ENCODE measurements around the gene AP1S3. TPM values are rescaled to one million over a fixed set of nuclear protein-coding genes. Genes with fewer than 3 reads are reported as not detected.

AP1S3 gene
- polyA plus RNA-seq, 1 experiment: 2.9 TPM

DNA sequence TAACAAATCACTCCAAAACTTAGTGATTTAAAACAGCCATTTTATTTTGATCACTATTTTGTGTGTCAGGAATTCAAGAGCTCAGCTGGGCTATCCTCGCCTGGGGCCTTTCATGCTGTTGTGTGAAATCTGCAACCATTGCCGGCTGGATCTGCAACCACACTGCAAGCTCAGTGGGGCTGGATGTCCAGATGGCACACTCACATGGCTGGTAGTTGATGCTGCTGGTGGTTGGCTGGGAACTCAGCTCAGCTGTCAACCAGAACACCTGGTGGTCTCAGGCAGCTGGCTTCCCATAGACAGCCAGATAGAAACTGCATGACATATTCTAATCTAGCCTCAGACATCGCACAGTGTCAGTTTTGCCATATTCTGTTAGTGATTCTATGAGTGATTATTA lies 30.6 kb upstream of the AP1S3 start:
- no peak for DNase-seq (ENCODE audit: low read depth, low spot score)
- no peaks in the 10 kb centered on the region for H3K9me3 ChIP-seq (ENCODE audit: control insufficient read depth, insufficient read depth, low read length)
- TF ChIP-seq, protein P1, sequence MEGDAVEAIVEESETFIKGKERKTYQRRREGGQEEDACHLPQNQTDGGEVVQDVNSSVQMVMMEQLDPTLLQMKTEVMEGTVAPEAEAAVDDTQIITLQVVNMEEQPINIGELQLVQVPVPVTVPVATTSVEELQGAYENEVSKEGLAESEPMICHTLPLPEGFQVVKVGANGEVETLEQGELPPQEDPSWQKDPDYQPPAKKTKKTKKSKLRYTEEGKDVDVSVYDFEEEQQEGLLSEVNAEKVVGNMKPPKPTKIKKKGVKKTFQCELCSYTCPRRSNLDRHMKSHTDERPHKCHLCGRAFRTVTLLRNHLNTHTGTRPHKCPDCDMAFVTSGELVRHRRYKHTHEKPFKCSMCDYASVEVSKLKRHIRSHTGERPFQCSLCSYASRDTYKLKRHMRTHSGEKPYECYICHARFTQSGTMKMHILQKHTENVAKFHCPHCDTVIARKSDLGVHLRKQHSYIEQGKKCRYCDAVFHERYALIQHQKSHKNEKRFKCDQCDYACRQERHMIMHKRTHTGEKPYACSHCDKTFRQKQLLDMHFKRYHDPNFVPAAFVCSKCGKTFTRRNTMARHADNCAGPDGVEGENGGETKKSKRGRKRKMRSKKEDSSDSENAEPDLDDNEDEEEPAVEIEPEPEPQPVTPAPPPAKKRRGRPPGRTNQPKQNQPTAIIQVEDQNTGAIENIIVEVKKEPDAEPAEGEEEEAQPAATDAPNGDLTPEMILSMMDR (IDR thresholded peaks at IDR 0.05; ENCODE audit: low read depth, low read length): no peak
- H3K27ac ChIP-seq (ENCODE audit: low read depth, low read length): no peak overlapping the region
- H3K27me3 ChIP-seq (ENCODE audit: control insufficient read depth, insufficient read depth, low read length): no peaks in the 10 kb centered on the region
- H3K4me3 ChIP-seq (ENCODE audit: low read depth, low read length): no peak overlapping the region
- ChIA-PET CTCF (interaction anchor here (0.6 kb wide), 1 partner anchor 192 kb away, joined by 3 read pairs; no protein-coding TSS in a partner anchor), POLR2A (no interaction called here)

DNA sequence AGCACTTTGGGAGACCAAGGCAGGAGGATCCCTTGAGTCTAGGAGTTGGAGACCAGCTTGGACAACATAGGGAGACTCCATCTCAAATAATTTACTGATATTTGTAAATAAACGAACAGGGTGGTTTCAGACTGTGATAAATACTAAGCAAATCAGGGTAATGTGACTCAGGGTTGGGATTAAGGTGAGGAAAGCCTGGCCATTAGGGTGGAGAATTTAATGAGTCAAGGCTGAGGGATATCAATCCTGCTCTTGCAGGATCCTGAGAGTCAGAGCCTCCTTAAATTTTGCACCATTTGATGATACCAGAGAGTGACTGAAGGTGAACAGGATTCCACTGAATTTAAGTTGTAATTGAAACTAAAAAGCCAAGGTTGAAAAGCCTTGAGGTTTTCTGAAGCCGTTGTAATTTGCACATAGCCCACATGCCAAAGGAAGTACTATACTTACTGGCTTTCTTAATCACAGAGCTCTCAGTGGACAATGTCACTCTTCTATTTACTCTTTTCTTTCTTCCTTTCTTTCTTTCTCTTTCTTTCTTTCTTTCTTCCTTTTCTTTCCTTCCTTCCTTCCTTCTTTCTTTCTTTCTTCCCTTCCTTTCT lies 28.6 kb upstream of the AP1S3 start:
- no peak for DNase-seq (ENCODE audit: low read depth, low spot score)
- ChIA-PET CTCF (no interaction called here), POLR2A (no interaction called here)
- H3K9me3 ChIP-seq (ENCODE audit: control insufficient read depth, insufficient read depth, low read length): no peaks in the 10 kb centered on the region
- H3K4me3 ChIP-seq (ENCODE audit: low read depth, low read length): no peak overlapping the region
- H3K27me3 ChIP-seq (ENCODE audit: control insufficient read depth, insufficient read depth, low read length): no peaks in the 10 kb centered on the region
- TF ChIP-seq, protein P1 (IDR thresholded peaks at IDR 0.05; ENCODE audit: low read depth, low read length): no peak
- no peak overlapping the region for H3K27ac ChIP-seq (ENCODE audit: low read depth, low read length)

DNA sequence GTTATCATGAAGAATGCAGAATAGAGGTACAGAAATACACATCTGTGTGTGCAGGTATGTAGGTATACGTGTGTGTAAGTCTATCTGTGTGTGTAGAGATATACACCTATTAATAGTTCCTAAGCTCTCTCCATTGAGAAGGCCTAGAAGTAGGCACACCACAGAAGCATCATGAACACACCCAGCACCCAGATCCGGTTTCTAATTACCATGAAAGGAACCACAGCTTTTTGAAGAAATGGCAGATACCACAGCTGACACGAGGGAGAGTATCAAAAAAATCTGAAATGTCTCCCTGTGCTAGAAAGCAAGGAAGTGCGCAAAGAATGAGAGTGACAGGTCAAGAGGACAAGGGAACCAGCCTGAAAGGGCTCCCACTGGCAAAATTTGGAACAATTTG lies 27.7 kb upstream of the AP1S3 start:
- H3K9me3 ChIP-seq (ENCODE audit: control insufficient read depth, insufficient read depth, low read length): no peaks in the 10 kb centered on the region
- no peak overlapping the region for H3K4me3 ChIP-seq (ENCODE audit: low read depth, low read length)
- no peak for DNase-seq (ENCODE audit: low read depth, low spot score)
- H3K27ac ChIP-seq (ENCODE audit: low read depth, low read length): no peak overlapping the region
- ChIA-PET CTCF (no interaction called here), POLR2A (no interaction called here)
- no peaks in the 10 kb centered on the region for H3K27me3 ChIP-seq (ENCODE audit: control insufficient read depth, insufficient read depth, low read length)
- TF ChIP-seq, protein P1 (IDR thresholded peaks at IDR 0.05; ENCODE audit: low read depth, low read length): no peak

DNA sequence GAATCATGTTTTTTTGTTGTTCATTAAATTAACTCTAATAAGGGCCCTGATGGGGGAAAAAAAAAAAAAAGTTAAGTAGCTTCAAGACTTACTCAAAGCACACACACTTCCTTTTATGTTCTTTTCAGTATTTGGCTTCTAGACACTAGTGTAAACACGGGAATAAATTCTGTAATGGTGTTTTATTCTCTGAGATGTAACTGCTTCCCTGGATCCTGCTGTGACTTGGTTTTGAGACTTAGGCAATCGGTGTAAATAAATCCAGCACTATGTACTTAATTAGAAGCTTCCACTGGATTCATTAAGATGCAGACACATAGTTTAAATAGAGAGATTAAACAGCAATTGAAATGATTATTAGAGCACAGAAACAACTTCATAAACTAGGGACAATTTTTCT lies 26.1 kb upstream of the AP1S3 start:
- DNase-seq (ENCODE audit: low read depth, low spot score): no peak
- H3K27me3 ChIP-seq (ENCODE audit: control insufficient read depth, insufficient read depth, low read length): no peaks in the 10 kb centered on the region
- no peak overlapping the region for H3K27ac ChIP-seq (ENCODE audit: low read depth, low read length)
- ChIA-PET CTCF (no interaction called here), POLR2A (no interaction called here)
- TF ChIP-seq, protein P1 (IDR thresholded peaks at IDR 0.05; ENCODE audit: low read depth, low read length): no peak
- H3K4me3 ChIP-seq (ENCODE audit: low read depth, low read length): no peak overlapping the region
- H3K9me3 ChIP-seq (ENCODE audit: control insufficient read depth, insufficient read depth, low read length): no peaks in the 10 kb centered on the region

DNA sequence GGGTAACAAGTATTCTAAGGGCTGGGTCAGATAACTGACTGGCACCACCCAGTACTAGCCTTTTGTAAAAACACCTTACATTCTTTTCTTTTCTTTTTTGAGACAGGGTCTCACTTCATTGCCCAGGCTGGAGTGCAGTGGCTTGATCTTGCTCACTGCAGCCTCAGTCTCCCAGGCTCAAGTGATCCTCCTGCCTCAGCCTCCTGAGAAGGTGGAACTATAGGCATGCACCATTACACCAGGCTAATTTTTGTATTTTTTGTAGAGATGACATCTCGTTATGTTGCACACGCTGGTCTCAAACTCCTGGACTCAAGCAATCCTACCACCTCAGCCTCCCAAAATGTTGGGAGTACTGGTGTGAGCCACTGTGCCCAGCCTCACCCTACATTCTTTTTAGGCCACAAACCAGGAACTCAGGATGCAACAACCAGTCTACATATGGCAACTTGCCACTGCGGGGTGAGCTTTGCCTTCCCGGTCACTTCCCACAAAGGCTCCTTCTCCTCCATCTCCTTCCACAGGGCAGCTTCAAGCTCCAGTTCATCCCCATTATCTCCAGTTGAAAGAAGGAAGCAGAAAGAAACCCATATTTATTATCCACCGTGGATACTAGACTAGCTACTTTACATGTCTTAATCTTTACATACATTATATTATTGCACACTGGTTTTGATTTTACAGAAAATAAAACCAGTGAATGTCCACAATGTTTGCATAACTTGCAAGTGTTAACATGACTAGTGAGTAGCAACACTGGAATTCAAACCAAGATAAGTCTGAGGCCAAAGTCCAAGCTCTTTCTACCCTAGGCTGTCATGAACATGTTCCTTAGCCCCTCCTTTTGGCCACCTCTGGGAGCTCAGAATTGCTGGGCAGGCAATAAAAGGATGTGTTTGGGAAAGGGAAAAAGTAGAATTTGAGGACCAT lies 23.7 kb upstream of the AP1S3 start:
- CTCF ChIA-PET: interaction anchor here (0.9 to 1.5 kb wide), 5 partner anchors 11 to 889 kb away, joined by 3 to 8 read pairs (median 6); no protein-coding TSS in a partner anchor
- Histone ChIP-seq H3K4me3 (ENCODE audit: low read depth, low read length) (no peak overlapping the region), H3K9me3 (ENCODE audit: control insufficient read depth, insufficient read depth, low read length) (no peaks in the 10 kb centered on the region), H3K27ac (ENCODE audit: low read depth, low read length) (no peak overlapping the region), H3K27me3 (ENCODE audit: control insufficient read depth, insufficient read depth, low read length) (no peaks in the 10 kb centered on the region)
- POLR2A ChIA-PET: interaction anchor here (0.9 kb wide), 1 partner anchor 136 kb away, joined by 4 read pairs; no protein-coding TSS in a partner anchor
- TF ChIP-seq, protein P1 (IDR thresholded peaks at IDR 0.05; ENCODE audit: low read depth, low read length): no peak
- no peak for DNase-seq (ENCODE audit: low read depth, low spot score)
